Colonic mucosa (tissue), 4 donors: ENCODE results near the gene PLXND1. TPM values are rescaled to one million over a fixed set of nuclear protein-coding genes. Genes with fewer than 3 reads are reported as not detected.

Experiments
- DNase-seq: peaks from one replicate; pipeline ENCODE4 v3.0.0-alpha.2; 2020
- H3K27ac ChIP-seq: fragments of 200-600 bp; one replicate; pipeline ENCODE4 v1.8.0; 2021
- H3K27me3 ChIP-seq: fragments of 200-600 bp; one replicate; pipeline ENCODE4 v1.8.0; 2021
- H3K36me3 ChIP-seq: fragments of 200-600 bp; one replicate; pipeline ENCODE4 v1.8.0; 2021
- H3K4me1 ChIP-seq: fragments of 200-600 bp; one replicate; pipeline ENCODE4 v1.8.0; 2021; ENCODE audit warnings: mild to moderate bottlenecking
- H3K4me3 ChIP-seq: fragments of 200-600 bp; one replicate; pipeline ENCODE4 v1.8.0; 2021
- H3K9ac ChIP-seq, 2 donors: one replicate each; pipeline ENCODE4 v1.7.0; 2013; ENCODE audit warnings: control low read depth in 2 of 2, low read depth in 2 of 2, low read length in 2 of 2
- H3K9me3 ChIP-seq: fragments of 200-600 bp; one replicate; pipeline ENCODE4 v1.8.0; 2021
- CTCF ChIP-seq: fragments of 200-600 bp; IDR thresholded peaks from one replicate; pipeline ENCODE4 v1.8.0; 2022; ENCODE audit warnings: antibody characterized with exemption, mild to moderate bottlenecking
- intact Hi-C: fragments of 100-400 bp; cut with DNase I; formaldehyde crosslinking; loops from one replicate; pipeline ENCODE4 v1.14.1; 2022
- total RNA-seq, 2 donors: library from RNA; stranded (reverse); fragmentation: NEBNext Ultra II Directional in 1 of 2; extraction: Animal tissue kit (Norgen Biotek cat#: 25700) in 1 of 2; gene quantifications; one replicate each; pipeline ENCODE4 v1.2.1, GENCODE V29; 2021
- donor health status: healthy.
- donor health status: DM: no; HTN: no; CAD: no.
- donor health status: DM: no; HTN: no; CAD: no.

PLXND1 gene
- total RNA-seq, 2 donors from 2014 or later: 25.6 to 26.7 TPM

GRCh38 chr3:129597087-129597999 is 9.1 kb downstream of the PLXND1 start:
- Histone ChIP-seq H3K27me3 (no peaks in the 10 kb centered on the region), H3K4me1 (no peaks in the 10 kb centered on the region), H3K27ac (peak overlapping the region; percentile 69), H3K36me3 (no peaks in the 10 kb centered on the region), H3K9ac (peak overlapping the region; percentile 13 to 50), H3K9me3 (no peaks in the 10 kb centered on the region), H3K4me3 (no peak overlapping the region)
- DNase-seq: no peak
- intact Hi-C loops: no loop called here
- TF ChIP-seq CTCF: no peak

- Histone ChIP-seq H3K4me1 (peaks cover 4% of the 10 kb centered on the region), H3K27ac (peak overlapping the region; percentile 69), H3K27me3 (no peaks in the 10 kb centered on the region), H3K9ac (peak overlapping the region; percentile 50 to 52), H3K4me3 (no peak overlapping the region), H3K36me3 (no peaks in the 10 kb centered on the region), H3K9me3 (no peaks in the 10 kb centered on the region)
- no peak for TF ChIP-seq CTCF
- DNase-seq: peak; percentile 67
- intact Hi-C loops: no loop called here
Observed at GRCh38 chr3:129596194-129597086, 10.0 kb downstream of the PLXND1 start.

DNA sequence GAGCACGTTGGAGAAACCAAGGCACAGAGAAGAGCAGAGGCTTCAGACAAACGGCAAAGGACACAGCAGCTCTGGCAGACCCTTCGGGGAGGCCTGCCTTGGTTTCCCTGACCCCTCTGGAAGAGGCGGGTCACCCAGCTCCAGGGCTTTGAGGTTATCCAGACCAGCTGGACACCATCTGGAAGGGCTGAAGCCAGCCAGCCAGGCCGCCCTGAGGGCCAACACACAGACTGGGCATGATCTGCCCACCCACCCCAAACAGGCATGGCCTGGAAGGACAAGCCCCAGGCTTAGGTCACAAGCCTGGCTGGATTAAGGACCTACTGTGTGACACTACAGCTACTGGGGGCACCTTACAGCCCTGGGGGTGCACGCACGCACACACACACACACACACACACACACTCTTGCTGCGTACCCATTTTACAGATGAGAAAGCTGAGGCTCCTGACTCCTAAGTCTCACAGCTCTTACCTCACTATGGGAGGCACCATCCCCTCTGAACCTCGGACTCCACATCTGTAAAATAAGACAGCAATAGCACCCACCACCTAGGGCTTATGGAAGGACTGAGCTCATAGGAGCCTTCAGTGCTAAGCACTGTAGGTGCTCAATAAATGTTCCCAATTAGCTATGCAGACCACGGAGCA is 10.8 kb downstream of the PLXND1 start:
- intact Hi-C loops: no loop called here
- H3K4me1 ChIP-seq: peaks cover 4% of the 10 kb centered on the region
- DNase-seq: no peak
- no peak overlapping the region for H3K4me3 ChIP-seq
- no peaks in the 10 kb centered on the region for H3K27me3 ChIP-seq
- no peaks in the 10 kb centered on the region for H3K9me3 ChIP-seq
- H3K36me3 ChIP-seq: no peaks in the 10 kb centered on the region
- H3K9ac ChIP-seq: peak overlapping the region; percentile 47 to 52
- no peak for TF ChIP-seq CTCF
- H3K27ac ChIP-seq: peak overlapping the region; percentile 69

GRCh38 chr3:129594907-129595390 is 11.5 kb downstream of the PLXND1 start:
- Histone ChIP-seq H3K9me3 (no peaks in the 10 kb centered on the region), H3K4me1 (peaks cover 4% of the 10 kb centered on the region), H3K4me3 (no peak overlapping the region), H3K36me3 (no peaks in the 10 kb centered on the region), H3K9ac (peak overlapping the region; percentile 47 to 52), H3K27ac (peak overlapping the region; percentile 32), H3K27me3 (no peaks in the 10 kb centered on the region)
- DNase-seq: no peak
- intact Hi-C loops: no loop called here
- TF ChIP-seq CTCF: no peak

DNA sequence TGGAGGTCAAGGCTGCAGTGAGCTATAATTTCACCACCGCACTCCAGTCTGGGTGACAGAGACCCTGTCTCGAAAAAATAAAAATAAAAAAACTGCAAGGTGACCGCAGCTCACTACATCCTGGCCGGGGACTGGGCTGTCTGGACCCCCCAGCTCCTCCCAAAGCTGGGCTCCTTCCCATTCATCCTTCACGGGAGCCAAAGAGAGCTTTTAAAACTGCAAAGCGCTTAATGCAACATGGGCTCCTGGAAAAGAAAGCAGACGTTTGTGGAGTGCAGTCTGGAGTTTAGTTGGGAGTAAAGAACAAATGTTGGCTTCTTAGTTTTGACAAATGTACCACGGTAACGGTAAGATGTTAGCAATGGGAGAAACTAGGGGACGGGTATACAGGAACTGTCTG is 12.1 kb downstream of the PLXND1 start:
- Histone ChIP-seq H3K36me3 (no peaks in the 10 kb centered on the region), H3K27me3 (no peaks in the 10 kb centered on the region), H3K27ac (peak overlapping the region; percentile 32), H3K9ac (no peak overlapping the region), H3K9me3 (no peaks in the 10 kb centered on the region), H3K4me1 (peaks cover 4% of the 10 kb centered on the region), H3K4me3 (no peak overlapping the region)
- intact Hi-C loops: no loop called here
- no peak for DNase-seq
- TF ChIP-seq CTCF: no peak
